ENCODE data around the gene IMMP2L. TPM values are rescaled to one million over a fixed set of nuclear protein-coding genes. Genes with fewer than 3 reads are reported as not detected.

The IMMP2L gene
- total RNA-seq, 1 experiment from 2014 or later = 30.3 TPM

DNA sequence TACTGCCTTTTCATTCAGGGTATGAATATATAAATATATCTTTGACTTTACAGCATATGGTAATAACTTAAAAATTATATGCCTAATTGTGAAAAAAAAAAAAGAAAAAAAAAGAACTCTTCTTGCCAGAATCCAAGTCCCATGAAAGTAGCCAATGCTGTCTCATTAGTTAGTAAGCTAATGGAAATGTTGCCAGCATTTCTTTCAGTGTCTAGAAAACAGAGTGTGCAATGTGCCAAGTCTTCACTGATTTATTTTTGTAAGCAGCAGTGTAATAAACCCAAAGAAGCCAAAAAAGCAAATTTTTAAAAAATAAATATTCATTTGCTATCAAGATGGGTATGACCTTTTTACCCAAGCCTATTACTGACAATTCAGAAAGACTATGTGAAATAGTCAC is 502.5 kb downstream of the IMMP2L start:
- no peak for DNase-seq (ENCODE audit: extremely low read depth, low read depth)

DNA sequence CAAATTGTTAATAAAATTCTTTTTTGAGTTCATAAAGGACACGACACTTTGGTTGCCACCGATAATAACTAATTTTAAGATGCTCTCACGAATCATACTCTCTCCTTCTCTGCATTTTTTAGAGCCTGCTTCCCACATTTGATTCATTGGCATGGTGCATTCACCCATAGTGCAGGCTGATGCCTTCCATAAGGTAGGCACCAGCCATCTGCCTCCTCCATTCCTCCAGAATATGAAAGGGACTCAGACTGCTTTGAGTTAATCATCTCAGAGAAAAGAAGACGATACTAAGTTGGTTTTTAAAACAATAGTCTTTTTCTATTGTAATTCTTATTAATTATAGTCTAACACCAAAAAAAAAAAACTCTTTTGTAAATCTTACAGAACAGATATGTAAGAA is 505.2 kb downstream of the IMMP2L start:
- no peak for DNase-seq (ENCODE audit: extremely low read depth, low read depth)

DNA sequence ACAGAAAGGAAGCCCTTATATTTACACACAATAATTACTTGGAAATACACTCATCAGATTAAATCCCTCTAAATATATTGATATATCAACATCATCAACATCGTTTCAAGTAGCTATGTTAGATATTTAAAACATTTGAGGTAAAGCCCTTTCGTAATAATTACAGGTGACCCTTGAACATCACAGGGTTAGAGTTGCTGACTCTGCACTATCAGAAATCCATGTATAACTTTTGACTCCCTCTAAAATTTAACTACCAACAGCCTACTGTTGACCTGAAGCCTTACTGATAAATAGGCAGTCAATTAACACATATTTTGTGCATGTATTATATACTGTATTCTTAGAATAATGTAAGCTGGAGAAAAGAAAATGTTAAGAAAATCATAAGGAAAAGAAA is 505.9 kb downstream of the IMMP2L start:
- no peak for DNase-seq (ENCODE audit: extremely low read depth, low read depth)

DNA sequence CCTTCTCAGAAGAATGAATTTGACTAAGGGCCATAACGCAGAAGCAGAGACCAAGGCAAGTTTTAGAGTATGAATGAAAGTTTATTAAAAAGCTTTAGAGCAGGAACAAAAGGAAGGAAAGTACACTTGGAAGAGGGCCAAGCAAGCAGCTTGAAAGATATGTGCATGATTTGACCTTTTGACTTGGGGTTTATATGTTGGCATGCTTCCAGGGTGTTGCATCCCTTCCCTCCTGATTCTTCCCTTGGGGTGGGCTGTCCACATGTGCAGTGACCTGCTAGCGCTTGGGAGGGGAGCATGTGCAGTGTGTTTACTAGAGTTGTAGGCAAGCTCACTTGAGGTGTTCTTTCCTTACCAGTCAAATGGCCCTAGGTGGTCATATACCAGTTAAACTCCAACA is 509.3 kb downstream of the IMMP2L start:
- DNase-seq (ENCODE audit: extremely low read depth, low read depth) = no peak

DNA sequence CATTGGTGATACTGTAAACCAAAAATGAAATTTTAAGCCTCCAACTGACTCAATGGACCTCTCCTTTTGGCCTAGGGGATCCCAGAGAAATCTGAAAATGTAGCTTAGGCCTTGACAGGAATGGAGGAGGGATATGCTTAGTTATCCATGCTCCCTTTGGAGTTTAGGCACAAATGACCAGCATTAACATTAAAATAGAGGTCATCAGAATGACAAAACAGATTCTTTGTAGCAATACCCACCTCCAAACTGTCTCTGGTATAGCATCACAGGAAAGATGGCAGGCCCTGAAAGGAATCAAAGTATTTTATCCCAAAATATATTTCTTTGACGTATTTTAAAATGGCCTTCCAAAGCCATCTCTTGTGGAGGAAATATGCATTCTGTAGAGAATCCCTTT is 510.5 kb downstream of the IMMP2L start:
- DNase-seq (ENCODE audit: extremely low read depth, low read depth) = no peak

DNA sequence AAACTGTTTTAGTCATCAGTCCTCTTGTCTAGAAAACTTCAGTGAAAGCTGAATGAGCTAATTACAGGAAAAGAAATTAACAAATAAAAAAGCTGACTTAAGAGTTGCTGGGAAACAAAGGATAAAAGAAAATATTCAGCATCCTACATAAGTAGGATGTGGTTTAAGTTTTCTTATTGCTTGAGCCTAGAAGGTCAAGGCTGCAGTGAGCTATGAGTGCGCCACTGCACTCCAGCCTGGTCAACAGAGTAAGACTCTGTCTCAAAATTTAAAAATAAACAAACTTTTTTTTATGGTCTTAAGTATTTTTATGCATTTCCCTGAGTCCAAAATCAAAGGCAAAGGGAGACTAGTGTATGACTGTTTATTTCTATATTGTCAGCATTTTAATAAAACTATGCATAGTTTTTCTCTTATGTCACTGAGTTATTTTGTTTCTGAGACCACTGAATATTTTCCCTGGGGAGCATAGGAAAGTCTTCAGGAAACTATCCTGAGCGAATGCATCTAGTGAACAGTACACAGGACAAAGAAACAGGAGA is 511.3 kb downstream of the IMMP2L start:
- DNase-seq (ENCODE audit: extremely low read depth, low read depth) = no peak

DNA sequence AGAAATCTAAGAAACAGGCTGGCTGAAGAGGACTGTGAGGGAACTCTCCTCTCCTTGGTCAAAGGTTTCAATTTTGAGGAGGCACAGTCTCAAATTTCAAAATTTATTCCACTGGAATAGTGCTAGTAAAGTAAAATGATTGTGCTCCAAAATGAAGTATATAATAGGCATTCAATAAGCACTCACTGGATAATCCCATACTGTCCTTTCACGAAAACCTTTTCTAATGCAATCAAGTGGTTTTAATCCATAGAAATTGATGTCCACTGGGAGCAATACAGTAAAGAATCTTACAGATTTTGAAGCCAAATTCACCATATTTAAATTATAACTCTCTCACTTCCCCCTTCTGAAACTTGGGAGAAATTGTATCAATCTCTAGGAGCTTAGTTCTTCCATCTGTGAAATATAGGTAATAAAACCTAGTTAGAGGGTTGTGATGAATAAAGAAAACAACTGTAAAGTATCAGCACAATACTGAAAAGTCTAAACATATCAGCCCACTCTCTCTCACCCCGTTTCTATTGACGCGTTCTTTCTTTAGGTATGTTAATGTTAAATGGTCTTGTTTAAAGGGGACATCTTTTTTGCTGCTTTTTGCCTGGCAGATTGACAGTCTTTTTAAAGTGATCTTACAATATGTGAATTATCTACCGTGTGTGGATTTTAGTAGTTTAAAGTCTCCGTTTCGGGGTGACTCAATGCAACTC is 512.2 kb downstream of the IMMP2L start:
- no peak for DNase-seq (ENCODE audit: extremely low read depth, low read depth)

DNA sequence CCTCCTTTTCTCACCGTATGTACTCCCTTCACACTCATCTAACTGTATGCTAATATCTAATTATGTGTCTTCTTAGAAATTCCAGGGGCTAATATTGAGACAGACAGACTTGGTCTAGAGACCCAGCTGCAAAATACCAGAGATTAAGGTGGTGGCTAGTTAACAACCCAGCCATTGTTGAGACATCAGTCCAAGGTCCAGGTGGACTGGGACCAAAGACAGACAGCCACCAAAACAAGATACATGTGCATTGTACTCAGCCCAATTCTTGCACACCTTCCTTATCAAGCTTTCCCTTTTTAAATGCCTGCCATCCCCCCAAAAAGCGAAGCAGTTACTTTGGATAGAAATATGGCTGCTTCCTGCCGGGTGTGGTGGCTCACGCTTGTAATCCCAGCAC is 514.7 kb downstream of the IMMP2L start:
- no peak for DNase-seq (ENCODE audit: extremely low read depth, low read depth)

DNA sequence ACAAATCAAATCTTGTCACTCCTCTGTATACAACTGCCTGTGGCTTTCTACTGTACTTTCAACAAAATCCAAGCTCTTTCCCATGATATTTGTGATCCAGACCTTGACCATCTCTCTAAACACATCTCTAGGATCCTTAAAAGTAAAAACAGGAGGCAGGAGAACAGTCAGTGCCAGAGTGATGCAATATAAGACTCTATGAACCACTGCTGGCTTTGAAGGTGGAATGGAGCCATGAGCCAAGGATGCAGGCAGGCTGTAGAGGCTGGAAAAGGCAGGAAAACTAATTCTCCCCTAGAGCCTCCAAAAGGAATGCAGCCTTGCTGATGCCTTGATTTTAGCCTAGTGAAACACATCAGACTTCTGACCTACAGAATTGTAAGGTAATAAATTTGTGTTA is 516.8 kb downstream of the IMMP2L start:
- no peak for DNase-seq (ENCODE audit: extremely low read depth, low read depth)

DNA sequence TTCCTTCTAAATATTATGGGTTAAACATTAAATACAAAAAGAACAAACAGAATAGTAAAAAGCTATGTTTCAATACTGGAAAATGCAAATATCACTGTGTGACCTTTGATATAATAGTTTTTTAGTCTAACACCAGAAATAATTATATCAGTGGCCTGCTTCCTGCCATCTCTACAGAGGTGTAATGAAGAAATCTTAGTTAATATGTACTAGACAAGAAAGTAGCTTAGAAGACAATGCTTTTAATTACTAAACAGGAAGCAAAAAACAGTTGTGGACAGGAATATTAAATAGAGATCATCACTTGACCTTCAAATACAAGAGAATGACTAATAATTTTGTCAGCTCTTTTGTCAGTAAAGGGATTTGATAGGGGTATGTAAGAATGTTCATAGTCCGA is 518.7 kb downstream of the IMMP2L start:
- DNase-seq (ENCODE audit: extremely low read depth, low read depth) = no peak

DNA sequence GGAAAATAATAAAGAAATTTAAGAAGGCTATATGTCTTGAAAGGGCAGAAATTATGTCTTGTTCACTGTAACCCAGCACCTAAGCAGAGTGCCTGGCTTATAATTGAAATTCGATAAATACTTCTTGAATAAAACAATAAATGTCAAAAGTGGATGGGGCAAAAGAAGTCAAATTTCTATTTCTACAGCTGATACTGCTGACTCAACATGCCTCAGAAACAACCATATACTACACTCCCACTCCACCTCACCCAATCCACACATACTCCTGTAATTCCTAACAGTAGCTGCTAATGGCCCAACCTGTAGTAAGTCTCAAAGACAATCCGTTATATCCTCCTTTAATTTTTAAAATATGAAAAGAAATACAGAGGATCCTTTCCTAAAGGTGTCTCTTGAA is 519.5 kb downstream of the IMMP2L start:
- no peak for DNase-seq (ENCODE audit: extremely low read depth, low read depth)

DNA sequence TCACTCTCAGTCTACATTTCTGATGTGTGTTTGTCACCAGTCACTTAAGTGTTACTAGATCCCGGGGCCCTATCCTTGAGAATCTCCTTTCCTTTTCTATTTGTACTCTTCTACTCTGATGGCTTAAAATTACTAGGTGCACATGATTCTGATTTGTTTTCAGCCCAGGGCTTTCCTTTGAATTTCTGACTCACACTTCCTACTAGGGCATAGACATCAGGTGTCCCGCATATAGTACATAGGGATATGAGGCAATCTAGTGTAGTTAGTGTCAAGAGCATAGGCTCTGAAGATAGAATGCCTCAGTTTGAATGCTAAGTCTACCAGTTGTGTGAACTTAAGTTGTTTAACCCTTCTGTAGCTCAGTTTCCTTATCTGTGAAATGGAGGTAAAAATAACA is 520.7 kb downstream of the IMMP2L start:
- DNase-seq (ENCODE audit: extremely low read depth, low read depth) = no peak

DNA sequence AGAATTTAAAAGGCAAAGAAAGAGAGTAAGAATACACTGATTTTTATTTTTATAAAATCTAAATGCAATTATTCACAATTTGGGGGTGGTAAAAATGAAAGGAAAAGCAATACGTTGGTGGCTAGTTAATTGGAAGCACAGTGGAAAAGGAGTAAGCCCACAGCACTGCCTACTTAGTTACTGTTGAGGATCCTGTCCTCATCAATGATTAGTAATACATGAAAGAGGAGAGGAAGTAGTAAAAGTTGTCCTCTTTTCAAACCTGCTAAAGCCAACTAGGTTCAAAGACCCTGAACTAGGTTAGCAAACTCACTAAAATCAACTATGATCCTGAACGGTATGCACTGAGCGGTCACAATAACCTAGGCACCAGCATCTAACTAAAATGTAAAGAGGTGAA is 524.1 kb downstream of the IMMP2L start:
- no peak for DNase-seq (ENCODE audit: extremely low read depth, low read depth)

DNA sequence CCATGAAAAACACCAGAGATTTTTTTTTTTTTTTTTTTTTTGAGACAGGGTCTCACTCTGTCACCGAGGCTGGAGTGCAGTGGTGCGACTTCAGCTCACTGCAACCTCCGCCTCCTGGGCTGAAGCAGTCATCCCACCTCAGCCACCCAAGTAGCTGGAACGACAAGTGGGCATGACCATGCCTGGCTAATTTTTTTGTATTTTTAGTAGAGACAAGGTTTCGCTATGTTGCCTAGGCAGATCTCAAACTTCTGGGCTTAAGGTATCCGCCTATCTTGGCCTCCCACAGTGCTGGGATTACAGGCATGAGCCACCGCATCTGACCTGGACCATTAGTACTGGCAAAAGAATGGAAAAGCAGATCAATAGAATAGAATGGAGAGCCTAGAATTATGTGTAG is 530.4 kb downstream of the IMMP2L start:
- no peak for DNase-seq (ENCODE audit: extremely low read depth, low read depth)

DNA sequence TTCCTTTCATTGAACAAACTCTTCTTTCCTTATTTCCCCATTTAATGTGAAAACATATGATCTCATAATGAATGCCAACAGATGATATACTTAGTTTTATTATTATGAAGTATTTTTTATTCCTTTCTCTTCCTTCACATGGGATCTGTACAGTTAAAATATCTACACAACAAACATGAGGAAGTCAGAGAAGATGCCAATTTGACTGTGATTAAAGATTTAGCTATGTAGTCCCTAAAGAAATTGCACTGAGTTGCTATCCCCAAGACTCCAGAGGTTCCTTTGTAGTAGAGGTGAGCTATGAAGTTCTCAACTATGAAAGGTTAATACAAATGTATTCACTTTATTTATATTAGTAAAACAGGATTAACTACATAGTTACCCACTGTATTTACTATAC is 532.0 kb downstream of the IMMP2L start:
- DNase-seq (ENCODE audit: extremely low read depth, low read depth) = no peak

DNA sequence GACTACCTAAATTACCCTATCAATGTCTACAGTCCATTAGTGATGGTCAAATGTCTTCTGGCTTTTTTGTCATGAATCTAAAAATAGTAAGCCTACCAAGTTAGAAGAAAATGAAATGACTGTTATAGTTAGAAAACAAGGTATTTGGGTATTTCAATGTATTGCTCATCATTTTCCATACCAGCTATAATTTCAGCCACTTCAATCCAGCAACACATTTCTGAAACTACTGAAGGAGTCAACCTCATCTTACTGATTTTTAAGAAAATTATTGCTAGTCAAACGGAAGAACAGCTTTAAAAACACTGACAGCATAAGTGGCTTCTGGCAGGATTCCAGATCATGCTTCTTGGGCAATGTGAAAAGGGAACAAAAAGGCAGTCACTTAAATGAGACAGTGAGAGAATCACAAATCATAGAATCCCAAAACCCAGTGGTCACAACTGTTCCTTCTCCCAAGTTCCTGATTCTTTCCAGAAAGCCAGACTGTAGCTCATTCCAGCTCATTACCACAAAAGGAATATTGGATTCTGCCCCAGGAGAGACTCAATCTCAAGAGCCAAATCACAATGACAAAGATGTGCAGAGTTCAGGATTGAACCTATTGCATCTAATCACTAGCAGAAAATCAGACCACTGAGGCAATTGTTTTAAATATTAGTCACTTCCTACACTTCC is 532.6 kb downstream of the IMMP2L start:
- no peak for DNase-seq (ENCODE audit: extremely low read depth, low read depth)

DNA sequence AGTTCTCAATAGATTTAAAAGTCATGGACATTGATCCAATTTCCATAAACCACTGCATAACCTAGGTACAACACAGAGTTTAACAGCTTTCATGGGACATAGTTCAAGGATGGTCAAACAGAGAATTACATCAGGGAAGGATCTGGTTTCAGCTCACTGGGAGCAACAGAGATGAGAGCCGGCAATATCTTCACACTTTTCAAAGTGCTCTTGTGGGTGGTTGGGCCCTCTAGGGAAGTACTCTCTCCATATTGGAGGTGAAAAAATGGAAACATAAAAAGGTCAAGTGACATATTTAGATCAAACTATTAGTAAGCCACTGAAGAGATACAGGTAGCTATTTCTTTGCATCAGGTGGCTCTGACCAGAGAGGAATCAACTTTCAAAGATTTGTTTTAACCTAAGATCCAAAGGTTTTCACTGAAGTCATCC is 533.1 kb downstream of the IMMP2L start:
- DNase-seq (ENCODE audit: extremely low read depth, low read depth) = no peak

DNA sequence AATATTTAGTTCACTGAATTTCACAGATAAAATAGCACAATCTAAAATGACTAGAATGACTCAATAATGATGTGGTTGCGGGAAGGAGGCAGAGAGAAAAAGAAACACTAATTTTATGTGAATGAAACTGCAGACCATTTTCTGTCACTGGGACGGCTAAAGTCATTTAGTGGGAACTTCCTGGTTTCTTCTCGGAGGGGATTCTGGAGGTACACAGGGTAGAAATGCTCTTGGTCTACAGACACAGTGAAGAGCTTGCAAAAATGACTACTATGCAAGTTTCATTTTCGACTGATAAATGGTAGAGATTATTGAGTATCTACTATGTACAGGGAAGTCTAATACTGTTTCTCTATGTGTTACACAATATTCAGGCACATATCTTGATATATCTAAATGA is 534.9 kb downstream of the IMMP2L start:
- no peak for DNase-seq (ENCODE audit: extremely low read depth, low read depth)

DNA sequence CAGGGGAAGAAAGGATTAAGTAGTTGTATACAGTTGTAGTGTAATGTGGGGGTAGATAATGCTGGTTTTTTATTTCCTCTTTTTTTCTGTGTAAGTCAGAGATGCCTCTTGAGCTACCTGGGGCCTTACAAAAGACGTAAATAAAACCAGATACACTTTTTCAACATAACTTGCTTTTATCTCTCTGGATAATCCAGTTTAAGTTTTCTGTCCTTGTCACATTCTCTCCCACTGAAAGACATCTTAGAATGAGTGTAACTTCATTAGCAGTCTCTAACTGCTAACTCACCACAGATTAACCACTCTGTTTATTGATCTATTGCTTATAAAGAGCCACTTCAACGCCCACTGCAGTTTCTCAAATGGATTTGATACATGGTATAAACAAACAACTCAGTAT is 535.5 kb downstream of the IMMP2L start:
- DNase-seq (ENCODE audit: extremely low read depth, low read depth) = no peak

DNA sequence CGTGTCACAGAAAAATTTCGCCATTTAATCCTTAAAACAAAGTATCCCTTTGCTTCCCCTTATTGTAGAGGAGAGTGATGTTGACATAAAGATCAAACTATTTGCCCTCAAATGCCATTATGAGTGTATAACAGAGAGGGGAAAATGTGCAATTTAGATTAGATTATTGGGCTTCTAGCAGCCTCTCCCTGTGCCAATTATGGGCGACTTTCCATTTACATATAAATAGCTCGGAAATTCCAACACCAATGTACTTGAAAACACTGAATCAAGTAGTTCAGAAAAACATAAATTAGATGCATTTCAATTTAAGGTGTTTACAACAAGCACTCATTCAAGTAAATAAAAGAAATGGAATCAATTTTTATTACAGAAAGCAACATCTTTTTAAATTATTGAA is 535.9 kb downstream of the IMMP2L start:
- no peak for DNase-seq (ENCODE audit: extremely low read depth, low read depth)

DNA sequence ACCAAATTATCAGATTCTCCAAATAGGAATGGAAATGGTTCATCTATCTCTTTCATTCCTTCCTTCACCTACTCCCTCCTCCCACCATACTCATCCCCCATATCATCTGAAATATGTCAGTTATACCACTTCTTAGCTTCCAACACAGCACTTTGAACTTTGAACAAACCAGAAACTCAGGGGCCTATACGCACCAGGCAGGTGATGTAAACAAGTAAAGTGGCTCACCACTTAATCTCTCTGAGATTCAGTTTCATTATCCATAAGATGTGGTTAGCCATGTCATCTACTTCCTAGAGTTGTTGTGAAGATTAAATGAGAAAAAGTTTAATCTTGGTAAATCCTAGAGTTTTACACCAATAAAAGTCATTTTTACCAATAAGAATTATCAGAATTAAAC is 537.3 kb downstream of the IMMP2L start:
- DNase-seq (ENCODE audit: extremely low read depth, low read depth) = no peak

DNA sequence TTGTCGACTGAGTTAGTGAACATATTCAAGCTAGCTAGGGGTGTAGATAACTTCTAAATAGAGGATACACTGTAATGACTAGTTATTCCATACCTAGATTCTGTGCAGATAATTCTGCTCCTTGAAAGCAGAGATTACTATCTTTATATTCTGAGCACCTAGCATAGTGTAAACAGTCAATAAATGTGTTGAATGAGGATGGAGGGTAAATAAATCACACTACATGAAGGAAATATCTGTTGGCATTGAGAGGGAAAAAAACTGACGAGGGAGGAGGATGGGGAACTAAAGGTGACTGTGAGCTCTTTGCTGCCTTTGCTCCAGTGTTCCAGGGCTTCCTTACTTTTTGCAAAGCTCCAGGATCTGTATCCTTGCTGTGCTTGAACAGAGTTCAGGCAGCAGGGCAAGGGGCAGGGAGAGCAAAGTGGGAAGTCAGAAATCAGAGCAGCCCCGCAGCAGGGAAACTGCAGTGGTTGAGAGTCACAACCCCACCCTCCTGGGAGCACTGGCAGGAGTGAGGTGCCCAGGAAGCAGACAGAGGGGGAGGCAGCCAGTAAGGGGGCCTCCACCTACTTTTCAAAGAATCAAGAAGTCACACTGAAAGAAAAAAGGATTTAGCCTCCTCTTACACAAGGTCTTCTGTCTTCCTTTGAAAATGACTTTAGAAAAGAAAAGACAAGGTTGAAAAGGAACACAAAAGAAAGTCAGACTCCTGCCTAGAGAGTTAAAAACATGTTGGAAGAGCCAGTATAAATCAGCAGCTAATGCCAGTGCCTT is 543.1 kb downstream of the IMMP2L start:
- no peak for DNase-seq (ENCODE audit: extremely low read depth, low read depth)
